Measurements from ENCODE around the gene FGF21.

The FGF21 gene

GRCh38 chr19:48794291-48794690, 39.0 kb downstream of the FGF21 start:
- DNase-seq = no peak

- peak; percentile 94 for DNase-seq
Measured at GRCh38 chr19:48795055-48795684, 39.8 kb downstream of the FGF21 start.

DNA sequence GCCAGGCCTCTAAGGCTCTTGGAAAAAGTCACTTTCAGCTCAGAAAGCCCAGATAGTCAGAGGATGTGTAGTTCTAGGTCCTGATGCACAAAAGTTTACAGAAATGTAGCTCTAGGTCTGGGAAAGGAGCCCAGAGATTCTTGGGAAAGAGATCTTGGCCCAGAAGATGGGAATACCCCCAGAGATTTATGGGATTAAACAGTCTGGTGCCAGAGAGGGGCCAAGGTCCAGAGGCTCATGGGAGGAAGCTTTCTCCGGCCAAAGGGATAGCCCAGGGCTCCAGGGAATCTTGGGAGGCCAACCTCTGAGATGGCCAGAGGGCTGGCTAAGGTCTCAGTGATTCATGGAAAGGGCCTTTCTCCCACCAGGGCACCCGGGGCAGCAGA, 40.4 kb downstream of the FGF21 start:
- no peak for DNase-seq

DNA sequence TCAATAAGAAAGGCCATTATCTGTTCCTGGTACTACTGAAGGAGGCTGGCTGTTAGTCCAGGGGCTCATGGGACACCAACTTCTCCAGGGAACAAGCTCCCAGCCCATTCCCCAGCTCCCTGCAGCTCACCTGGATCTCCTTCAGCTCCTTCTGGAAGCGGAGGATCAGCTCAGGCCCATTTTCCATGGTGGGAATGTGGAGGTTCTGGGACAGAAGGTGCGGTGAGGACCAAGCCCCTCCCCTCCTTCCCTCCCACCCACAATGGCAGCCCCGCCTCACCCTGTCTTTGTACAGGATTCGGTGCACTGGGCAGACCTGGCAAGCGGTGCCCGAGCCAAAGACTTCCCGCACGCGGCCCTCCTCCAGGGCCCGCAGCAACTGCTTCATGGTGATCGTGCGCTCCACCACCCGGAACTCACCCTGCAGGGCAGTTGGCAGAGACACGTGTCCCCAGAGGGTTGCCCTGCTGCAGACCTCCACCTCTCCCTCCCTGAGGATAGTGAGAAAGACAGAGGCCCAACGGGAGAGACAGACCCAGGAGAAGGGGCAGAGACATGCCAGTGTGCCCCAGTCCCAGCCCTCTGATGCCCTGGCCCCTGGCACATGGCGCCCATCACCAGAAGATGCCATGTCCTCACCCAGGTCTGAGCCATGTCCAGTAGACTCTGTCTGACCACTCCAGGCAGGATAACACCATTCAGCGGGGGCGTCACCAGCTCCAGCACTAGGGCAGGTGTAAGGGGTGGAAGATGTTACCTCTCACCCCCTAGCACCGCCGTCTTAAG, 41.2 kb downstream of the FGF21 start:
- no peak for DNase-seq

- no peak for DNase-seq
Measured at GRCh38 chr19:48797103-48797502, 41.8 kb downstream of the FGF21 start.

GRCh38 chr19:48798937-48799336, 43.6 kb downstream of the FGF21 start:
- DNase-seq = no peak

- DNase-seq = no peak
Measured at GRCh38 chr19:48799358-48800300, 44.3 kb downstream of the FGF21 start.

GRCh38 chr19:48802623-48803022, 47.3 kb downstream of the FGF21 start:
- no peak for DNase-seq

DNA sequence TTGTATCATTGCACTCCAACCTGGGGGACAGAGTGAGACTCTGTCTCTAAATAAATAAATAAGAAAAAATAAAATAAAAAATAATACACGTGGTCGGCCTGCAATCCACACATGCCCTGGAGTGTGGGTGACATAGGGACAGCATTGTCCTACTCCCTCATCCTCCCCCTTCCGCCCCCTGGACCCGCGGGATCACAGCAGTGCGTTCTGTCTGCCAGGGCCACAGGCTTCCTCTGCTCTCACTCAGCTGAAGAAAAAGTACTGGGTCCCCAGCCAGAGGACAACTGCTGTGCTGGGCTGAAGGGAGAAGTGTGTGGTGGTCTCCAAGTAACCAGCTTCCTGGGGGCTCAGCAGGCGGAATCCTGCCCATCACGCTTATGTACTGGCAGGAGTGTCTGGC, 49.2 kb downstream of the FGF21 start:
- DNase-seq = no peak

DNA sequence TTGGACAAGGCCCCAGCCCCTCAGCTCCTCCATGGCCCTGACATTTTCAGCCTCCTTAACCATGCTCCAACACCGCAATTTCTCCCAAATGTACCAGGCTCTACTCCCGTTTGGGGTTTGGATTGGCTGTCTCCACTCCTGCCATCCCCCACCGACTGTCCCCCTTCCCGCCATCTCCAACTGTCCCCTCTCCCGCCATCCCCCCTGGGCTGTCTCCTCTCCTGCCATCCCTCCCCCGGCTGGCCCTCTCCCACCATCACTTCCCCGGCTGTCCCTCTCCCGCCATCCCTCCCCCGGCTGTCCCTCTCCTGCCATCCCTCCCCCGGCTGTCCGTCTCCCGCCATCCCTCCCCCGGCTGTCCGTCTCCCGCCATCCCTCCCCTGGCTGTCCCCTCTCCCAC, 50.1 kb downstream of the FGF21 start:
- no peak for DNase-seq

DNA sequence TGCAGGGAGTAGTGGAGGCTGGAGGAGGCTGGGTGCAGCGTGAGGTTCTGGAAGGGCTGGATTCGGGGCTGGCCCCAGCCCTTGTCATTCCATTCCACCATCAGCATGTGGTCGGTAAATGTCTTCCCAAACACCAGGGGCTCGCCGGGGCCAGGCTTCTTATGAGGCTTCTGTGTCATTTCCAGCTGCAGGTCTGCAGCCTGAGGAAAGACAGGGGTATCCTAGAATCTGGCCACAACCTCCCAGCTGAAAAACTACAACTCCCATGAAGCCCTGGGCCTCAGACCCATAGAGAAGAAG, 51.1 kb downstream of the FGF21 start:
- DNase-seq = peak; percentile 73

DNA sequence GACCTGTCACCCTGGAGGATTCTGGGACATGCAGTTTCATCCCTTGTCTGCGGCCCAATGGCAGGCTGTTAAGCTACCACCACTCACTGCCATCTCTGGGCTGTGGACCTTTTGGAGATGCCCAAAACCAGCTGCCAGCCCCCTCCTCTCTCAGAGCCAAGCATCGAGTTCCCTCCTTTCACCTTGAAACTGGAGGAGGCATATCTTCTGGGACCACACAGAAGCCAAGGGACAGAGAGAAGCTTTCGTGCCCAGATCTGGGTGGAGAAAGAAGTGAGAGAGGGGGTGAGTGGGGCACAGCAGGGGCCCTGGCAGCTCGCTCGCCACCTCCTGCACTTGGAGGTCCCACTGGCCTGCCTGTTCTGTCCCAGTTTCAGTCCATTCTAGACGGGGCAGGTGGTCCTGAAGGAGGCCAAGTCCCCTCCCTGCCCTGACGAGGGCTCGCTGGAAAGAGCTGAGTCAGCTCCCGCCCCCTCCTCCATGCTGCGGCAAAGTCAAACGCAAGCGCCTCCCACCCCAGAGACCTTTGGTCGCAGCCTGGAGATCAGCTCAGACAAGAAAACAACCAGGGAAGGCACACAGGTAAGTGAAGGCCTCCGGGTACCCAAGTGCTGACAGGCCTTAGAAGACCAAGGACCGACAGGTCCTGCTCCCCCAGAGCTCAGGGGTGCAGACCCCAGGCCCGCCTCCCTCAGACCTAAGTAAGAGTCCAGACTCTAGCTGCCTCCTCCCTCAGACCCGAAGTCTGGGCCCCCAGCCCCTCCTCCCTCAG, 51.7 kb downstream of the FGF21 start:
- no peak for DNase-seq

- DNase-seq = no peak
Measured at GRCh38 chr19:48807590-48808308, 52.4 kb downstream of the FGF21 start.
